K562 (cell line): ENCODE results near the gene HOXB3. TPM values are rescaled to one million over a fixed set of nuclear protein-coding genes. Genes with fewer than 3 reads are reported as not detected.

ENCODE experiments used
- ASH1L ChIP-seq: fragments of 450-650 bp; IDR thresholded peaks from 2 replicates; pipeline ENCODE4 v1.6.1; 2018; ENCODE audit warnings: borderline replicate concordance, mild to moderate bottlenecking, low read depth; ENCODE audit not compliant: partially characterized antibody
- CBFA2T2 ChIP-seq: fragments of 450-650 bp; conservative IDR thresholded peaks from 2 replicates; pipeline ENCODE4 v1.6.1; 2017; ENCODE audit warnings: mild to moderate bottlenecking
- CUX1 ChIP-seq: fragments of 200-800 bp; sonication (Bioruptor generic); IDR thresholded peaks from 2 replicates; pipeline ENCODE4 v1.6.1; 2016; ENCODE audit warnings: missing genetic modification characterization, missing compliant biosample characterization
- LEF1 ChIP-seq: fragments of 450-650 bp; IDR thresholded peaks from 2 replicates; pipeline ENCODE4 v1.6.1; 2016; ENCODE audit warnings: mild to moderate bottlenecking
- MEIS2 ChIP-seq: fragments of 450-650 bp; IDR thresholded peaks from 2 replicates; pipeline ENCODE4 v1.6.1; 2014; ENCODE audit warnings: mild to moderate bottlenecking; ENCODE audit not compliant: partially characterized antibody
- NR2C1 ChIP-seq, 2 experiments: fragments of 450-650 bp; IDR thresholded peaks; 2 replicates each; pipeline ENCODE4 v1.6.1; 2017; ENCODE audit warnings: mild to moderate bottlenecking in 2 of 2, antibody characterized with exemption in 1 of 2, inconsistent platforms in 1 of 2, missing compliant biosample characterization in 1 of 2, missing genetic modification characterization in 1 of 2
- RAD21 ChIP-seq, 2 experiments: fragments of 250-450 bp in 1 of 2; fragments of 450-650 bp in 1 of 2; sonication (Bioruptor Pico) in 1 of 2; formaldehyde crosslinking in 1 of 2; IDR thresholded peaks in 1 of 2; conservative IDR thresholded peaks in 1 of 2; 2 replicates each; pipeline versions ENCODE4 v1.4.0 to v1.8.0; 2020 to 2022; ENCODE audit warnings: mild to moderate bottlenecking in 2 of 2, moderate library complexity in 1 of 2
- polyA plus RNA-seq, 8 experiments: library from polyadenylated mRNA; depleted of rRNA in 4 of 8; stranded (reverse) in 5 of 8; unstranded in 3 of 8; fragments of >200 nt; fragmentation: Nextera tagmentation in 2 of 8; fragmentation: Illumina TruSeq in 1 of 8; extraction: Ambion mirVana in 2 of 8; extraction: Trizol in 1 of 8; gene quantifications; 2 replicates each; pipeline versions ENCODE4 v1.2.1 to v1.2.3, GENCODE V29; 2011 to 2014; ENCODE audit warnings: inconsistent platforms in 1 of 8, missing spikeins in 1 of 8
- total RNA-seq, 7 experiments: library from RNA; depleted of rRNA in 6 of 7; stranded (reverse); fragments of >200 nt in 6 of 7; fragmentation: Illumina TruSeq in 2 of 7; extraction: Trizol in 2 of 7; gene quantifications; 2 replicates each; pipeline versions ENCODE4 v1.2.1 to v1.2.3, GENCODE V29; 2011 to 2021; ENCODE audit warnings: low replicate concordance in 1 of 7
- TF ChIP-seq, protein P1 (sequence below): fragments of 250-450 bp; sonication (Bioruptor Pico); IDR thresholded peaks from 2 replicates; pipeline ENCODE4 v1.4.0; 2020
- TF ChIP-seq, protein P2 (sequence below), 2 experiments: IDR thresholded peaks in 1 of 2; conservative IDR thresholded peaks in 1 of 2; 2 replicates each; pipeline ENCODE4 v1.6.1; 2016; ENCODE audit warnings: low read depth in 2 of 2, mild to moderate bottlenecking in 1 of 2, missing compliant biosample characterization in 1 of 2, missing genetic modification characterization in 1 of 2, moderate library complexity in 1 of 2

The HOXB3 gene
- total and polyA plus RNA-seq, 9 of the 15 experiments (the other 6 are each of a cell fraction or from before 2014, with no cell fraction given), result 2.4 to 41.3 (median 20.2) TPM

GRCh38 chr17:48547808-48548522 is 42.1 kb downstream of the HOXB3 start (continued):
- TF ChIP-seq, protein P1, sequence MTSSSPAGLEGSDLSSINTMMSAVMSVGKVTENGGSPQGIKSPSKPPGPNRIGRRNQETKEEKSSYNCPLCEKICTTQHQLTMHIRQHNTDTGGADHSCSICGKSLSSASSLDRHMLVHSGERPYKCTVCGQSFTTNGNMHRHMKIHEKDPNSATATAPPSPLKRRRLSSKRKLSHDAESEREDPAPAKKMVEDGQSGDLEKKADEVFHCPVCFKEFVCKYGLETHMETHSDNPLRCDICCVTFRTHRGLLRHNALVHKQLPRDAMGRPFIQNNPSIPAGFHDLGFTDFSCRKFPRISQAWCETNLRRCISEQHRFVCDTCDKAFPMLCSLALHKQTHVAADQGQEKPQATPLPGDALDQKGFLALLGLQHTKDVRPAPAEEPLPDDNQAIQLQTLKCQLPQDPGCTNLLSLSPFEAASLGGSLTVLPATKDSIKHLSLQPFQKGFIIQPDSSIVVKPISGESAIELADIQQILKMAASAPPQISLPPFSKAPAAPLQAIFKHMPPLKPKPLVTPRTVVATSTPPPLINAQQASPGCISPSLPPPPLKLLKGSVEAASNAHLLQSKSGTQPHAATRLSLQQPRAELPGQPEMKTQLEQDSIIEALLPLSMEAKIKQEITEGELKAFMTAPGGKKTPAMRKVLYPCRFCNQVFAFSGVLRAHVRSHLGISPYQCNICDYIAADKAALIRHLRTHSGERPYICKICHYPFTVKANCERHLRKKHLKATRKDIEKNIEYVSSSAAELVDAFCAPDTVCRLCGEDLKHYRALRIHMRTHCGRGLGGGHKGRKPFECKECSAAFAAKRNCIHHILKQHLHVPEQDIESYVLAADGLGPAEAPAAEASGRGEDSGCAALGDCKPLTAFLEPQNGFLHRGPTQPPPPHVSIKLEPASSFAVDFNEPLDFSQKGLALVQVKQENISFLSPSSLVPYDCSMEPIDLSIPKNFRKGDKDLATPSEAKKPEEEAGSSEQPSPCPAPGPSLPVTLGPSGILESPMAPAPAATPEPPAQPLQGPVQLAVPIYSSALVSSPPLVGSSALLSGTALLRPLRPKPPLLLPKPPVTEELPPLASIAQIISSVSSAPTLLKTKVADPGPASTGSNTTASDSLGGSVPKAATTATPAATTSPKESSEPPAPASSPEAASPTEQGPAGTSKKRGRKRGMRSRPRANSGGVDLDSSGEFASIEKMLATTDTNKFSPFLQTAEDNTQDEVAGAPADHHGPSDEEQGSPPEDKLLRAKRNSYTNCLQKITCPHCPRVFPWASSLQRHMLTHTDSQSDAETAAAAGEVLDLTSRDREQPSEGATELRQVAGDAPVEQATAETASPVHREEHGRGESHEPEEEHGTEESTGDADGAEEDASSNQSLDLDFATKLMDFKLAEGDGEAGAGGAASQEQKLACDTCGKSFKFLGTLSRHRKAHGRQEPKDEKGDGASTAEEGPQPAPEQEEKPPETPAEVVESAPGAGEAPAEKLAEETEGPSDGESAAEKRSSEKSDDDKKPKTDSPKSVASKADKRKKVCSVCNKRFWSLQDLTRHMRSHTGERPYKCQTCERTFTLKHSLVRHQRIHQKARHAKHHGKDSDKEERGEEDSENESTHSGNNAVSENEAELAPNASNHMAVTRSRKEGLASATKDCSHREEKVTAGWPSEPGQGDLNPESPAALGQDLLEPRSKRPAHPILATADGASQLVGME (CRISPR knock-in tag), result 0 out of 2 replicates have a peak, but pooled peaks have one; percentile 10
- TF ChIP-seq, protein P2, sequence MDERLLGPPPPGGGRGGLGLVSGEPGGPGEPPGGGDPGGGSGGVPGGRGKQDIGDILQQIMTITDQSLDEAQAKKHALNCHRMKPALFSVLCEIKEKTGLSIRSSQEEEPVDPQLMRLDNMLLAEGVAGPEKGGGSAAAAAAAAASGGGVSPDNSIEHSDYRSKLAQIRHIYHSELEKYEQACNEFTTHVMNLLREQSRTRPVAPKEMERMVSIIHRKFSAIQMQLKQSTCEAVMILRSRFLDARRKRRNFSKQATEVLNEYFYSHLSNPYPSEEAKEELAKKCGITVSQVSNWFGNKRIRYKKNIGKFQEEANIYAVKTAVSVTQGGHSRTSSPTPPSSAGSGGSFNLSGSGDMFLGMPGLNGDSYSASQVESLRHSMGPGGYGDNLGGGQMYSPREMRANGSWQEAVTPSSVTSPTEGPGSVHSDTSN (CRISPR knock-in tag; IDR thresholded peaks at IDR 0.05; ENCODE audit: low read depth), result no peak
- TF ChIP-seq, protein P2 (tag; conservative IDR thresholded peaks at IDR 0.05; ENCODE audit: low read depth), result peak; percentile 95
- TF ChIP-seq CUX1 (peak; percentile 20), ASH1L (peak; percentile 34), NR2C1 (IDR thresholded peaks at IDR 0.05) (peak; percentile 69), NR2C1 (tag; IDR thresholded peaks at IDR 0.05) (no peak), MEIS2 (peak; percentile 94), RAD21 (CRISPR knock-in tag; conservative IDR thresholded peaks at IDR 0.05 in 1 of 2, IDR thresholded peaks at IDR 0.05 in 1 of 2) (peak in 1 of 2 experiments; percentile 5; a peak in 1 of 4 replicates), CBFA2T2 (peak; percentile 97), LEF1 (peak; percentile 34; the same call in 1 of the 2 replicates)
